LNCAP (cell line): ENCODE data around the gene GIMAP8.

Experiments used
- CTCF ChIP-seq: fragments of 450-650 bp; IDR thresholded peaks from 2 replicates; pipeline ENCODE4 v1.5.1; 2017; ENCODE audit warnings: mild to moderate bottlenecking

Gene GIMAP8

GRCh38 chr7:150462413-150462812 is 12.0 kb downstream of the GIMAP8 start:
- no peak for TF ChIP-seq CTCF

GRCh38 chr7:150463461-150463860 is 13.0 kb downstream of the GIMAP8 start:
- TF ChIP-seq CTCF, result no peak

- TF ChIP-seq CTCF, result no peak
Measured at GRCh38 chr7:150464962-150465361, 14.5 kb downstream of the GIMAP8 start.

GRCh38 chr7:150465414-150465813 is 15.0 kb downstream of the GIMAP8 start:
- TF ChIP-seq CTCF, result no peak

- no peak for TF ChIP-seq CTCF
Measured at GRCh38 chr7:150466477-150466876, 16.0 kb downstream of the GIMAP8 start.

- TF ChIP-seq CTCF, result no peak
Measured at GRCh38 chr7:150468241-150468640, 17.8 kb downstream of the GIMAP8 start.

- TF ChIP-seq CTCF, result no peak
Measured at GRCh38 chr7:150471886-150472285, 21.5 kb downstream of the GIMAP8 start.

- no peak for TF ChIP-seq CTCF
Measured at GRCh38 chr7:150473902-150474301, 23.5 kb downstream of the GIMAP8 start.
